Peyer's patch (tissue), 4 donors: ENCODE measurements around the gene PYGB.

Experiments
- POLR2A ChIP-seq, 2 donors: fragments of 450-650 bp; IDR thresholded peaks; one replicate each; pipeline ENCODE4 v1.5.1; 2017; ENCODE audit warnings: antibody characterized with exemption in 2 of 2, mild to moderate bottlenecking in 2 of 2, moderate library complexity in 2 of 2
- TF ChIP-seq, protein P1 (sequence below), 6 experiments: fragments of 450-650 bp in 4 of 6; fragments of 200-600 bp in 2 of 6; sonication (generic) in 1 of 6; IDR thresholded peaks; one replicate each; pipeline ENCODE4 v1.5.1; 2017 to 2019; ENCODE audit warnings: antibody characterized with exemption in 6 of 6, mild to moderate bottlenecking in 3 of 6, moderate library complexity in 1 of 6

DNA sequence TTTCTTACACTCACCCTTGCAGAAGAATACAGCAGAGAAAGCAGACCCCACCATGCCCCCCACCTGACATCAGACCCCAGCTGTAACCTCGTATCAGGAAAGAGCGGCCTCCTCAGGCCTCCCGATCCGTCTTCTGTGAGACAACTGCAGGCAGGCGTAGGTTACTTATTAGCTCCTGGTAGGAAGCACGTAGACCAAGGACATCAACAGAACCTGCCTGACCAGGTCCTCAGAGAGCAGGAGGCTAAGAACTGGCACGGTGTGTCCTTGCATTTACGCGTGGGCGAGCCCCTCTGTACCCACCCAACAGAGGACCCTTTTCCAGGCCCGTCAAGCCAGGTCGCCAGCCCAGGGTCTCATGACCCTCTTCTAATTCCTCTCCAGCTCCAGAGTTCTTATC, 91.7 kb downstream of the PYGB start:
- TF ChIP-seq, protein P1, sequence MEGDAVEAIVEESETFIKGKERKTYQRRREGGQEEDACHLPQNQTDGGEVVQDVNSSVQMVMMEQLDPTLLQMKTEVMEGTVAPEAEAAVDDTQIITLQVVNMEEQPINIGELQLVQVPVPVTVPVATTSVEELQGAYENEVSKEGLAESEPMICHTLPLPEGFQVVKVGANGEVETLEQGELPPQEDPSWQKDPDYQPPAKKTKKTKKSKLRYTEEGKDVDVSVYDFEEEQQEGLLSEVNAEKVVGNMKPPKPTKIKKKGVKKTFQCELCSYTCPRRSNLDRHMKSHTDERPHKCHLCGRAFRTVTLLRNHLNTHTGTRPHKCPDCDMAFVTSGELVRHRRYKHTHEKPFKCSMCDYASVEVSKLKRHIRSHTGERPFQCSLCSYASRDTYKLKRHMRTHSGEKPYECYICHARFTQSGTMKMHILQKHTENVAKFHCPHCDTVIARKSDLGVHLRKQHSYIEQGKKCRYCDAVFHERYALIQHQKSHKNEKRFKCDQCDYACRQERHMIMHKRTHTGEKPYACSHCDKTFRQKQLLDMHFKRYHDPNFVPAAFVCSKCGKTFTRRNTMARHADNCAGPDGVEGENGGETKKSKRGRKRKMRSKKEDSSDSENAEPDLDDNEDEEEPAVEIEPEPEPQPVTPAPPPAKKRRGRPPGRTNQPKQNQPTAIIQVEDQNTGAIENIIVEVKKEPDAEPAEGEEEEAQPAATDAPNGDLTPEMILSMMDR (IDR thresholded peaks at IDR 0.05), result no peak
- peak in 1 of 2 donors; percentile 28 for TF ChIP-seq POLR2A (IDR thresholded peaks at IDR 0.05)
